ENCODE measurements around the gene GTF2B.
"Not testable (repeated sequence)": the region's sequence is repeated elsewhere in the genome, so short reads cannot be mapped to it uniquely, and the experiment has no call there.

The GTF2B gene

DNA sequence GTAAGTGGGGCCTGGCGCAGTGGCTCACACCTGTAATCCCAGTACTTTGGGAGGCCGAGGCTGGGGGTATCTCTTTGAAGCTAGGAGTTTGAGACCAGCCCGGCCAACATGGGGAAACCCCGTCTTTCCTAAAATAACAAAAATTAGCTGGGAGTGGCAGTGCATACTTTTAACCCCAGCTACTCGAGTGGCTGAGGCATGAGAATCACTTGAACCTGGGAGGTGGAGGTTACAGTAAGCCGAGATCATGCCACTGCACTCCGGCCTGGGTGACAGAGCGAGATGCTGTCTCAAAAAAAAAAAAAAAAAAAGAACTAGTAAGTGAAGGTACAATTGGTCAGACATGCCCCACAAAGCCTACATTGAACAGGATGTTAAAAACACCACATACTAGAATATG, 10.7 kb downstream of the GTF2B start:
- not testable (repeated sequence) for H3K4me3 ChIP-seq (ENCODE audit: low read length); H2BK15ac ChIP-seq (replicated peaks; ENCODE audit: low read depth)
- no CpG with 5 or more reads among the region's 8 CpGs for WGBS (ENCODE audit: extremely low coverage, insufficient coverage, low lambda C conversion rate)

DNA sequence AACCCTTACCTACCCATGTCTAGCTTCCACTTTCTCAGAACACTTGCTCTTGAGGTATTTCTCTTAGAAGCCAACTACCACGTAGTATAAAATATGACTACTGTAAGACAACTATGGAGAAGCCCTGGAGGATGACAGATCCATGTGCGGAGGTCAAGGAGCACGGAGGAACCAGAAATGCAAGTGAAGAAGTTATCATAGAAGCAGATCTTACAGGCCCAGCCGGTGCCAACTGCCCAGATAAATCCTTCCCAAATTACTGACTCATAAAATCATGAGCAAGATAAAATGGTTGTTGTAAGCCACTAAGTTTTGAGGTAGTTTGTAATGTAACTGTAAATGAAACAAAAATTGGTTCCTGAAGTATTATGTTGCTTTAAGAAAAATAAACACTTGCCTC, 12.6 kb downstream of the GTF2B start:
- no peak overlapping the region for H4K5ac ChIP-seq (ENCODE audit: low read length)
- H3K27ac ChIP-seq (ENCODE audit: low read depth, low read length), result no peak overlapping the region
- peaks cover 2% of the 10 kb centered on the region for H3K27me3 ChIP-seq (ENCODE audit: insufficient read depth, low read length, poor library complexity)
- H3K36me3 ChIP-seq (ENCODE audit: control insufficient read depth, insufficient read depth, low read length), result no peaks in the 10 kb centered on the region
- no CpG with 5 or more reads among the region's 4 CpGs for WGBS (ENCODE audit: extremely low coverage, insufficient coverage, low lambda C conversion rate)
- H3K4me2 ChIP-seq (ENCODE audit: low read length), result no peak overlapping the region
- H3K79me2 ChIP-seq (ENCODE audit: control insufficient read depth, insufficient read depth, low read length), result no peaks in the 10 kb centered on the region
- H3K9ac ChIP-seq (ENCODE audit: low read length), result no peak overlapping the region
- H2AK5ac ChIP-seq (ENCODE audit: low read length), result no peak overlapping the region
- H3K56ac ChIP-seq (ENCODE audit: low read length), result no peak overlapping the region
- no peaks in the 10 kb centered on the region for H3K4me1 ChIP-seq (ENCODE audit: control insufficient read depth, low read depth, low read length)
- DNase-seq, result no peak
- H3K79me1 ChIP-seq (ENCODE audit: low read length), result no peaks in the 10 kb centered on the region
- H3K18ac ChIP-seq (ENCODE audit: low read length), result no peak overlapping the region
- no peak overlapping the region for H4K8ac ChIP-seq (ENCODE audit: low read depth, low read length)
- H3K4me3 ChIP-seq (ENCODE audit: low read length), result no peak overlapping the region
- no peak overlapping the region for H2BK15ac ChIP-seq (replicated peaks; ENCODE audit: low read depth)
- H2BK120ac ChIP-seq (ENCODE audit: low read depth, low read length), result no peak overlapping the region
- no peak overlapping the region for H2BK5ac ChIP-seq (ENCODE audit: low read length)
- no peak overlapping the region for H3K23ac ChIP-seq (ENCODE audit: low read length)
- H3K4ac ChIP-seq (ENCODE audit: low read depth, low read length), result no peak overlapping the region

More for the DNA sequence above, 10.7 kb downstream of the GTF2B start:
- not testable (repeated sequence) for H3K23ac ChIP-seq (ENCODE audit: low read length); H3K18ac ChIP-seq (ENCODE audit: low read length); H3K27me3 ChIP-seq (ENCODE audit: insufficient read depth, low read length, poor library complexity); H4K8ac ChIP-seq (ENCODE audit: low read depth, low read length); DNase-seq; H2BK5ac ChIP-seq (ENCODE audit: low read length); H3K79me2 ChIP-seq (ENCODE audit: control insufficient read depth, insufficient read depth, low read length); H3K56ac ChIP-seq (ENCODE audit: low read length); H3K4ac ChIP-seq (ENCODE audit: low read depth, low read length); H3K4me2 ChIP-seq (ENCODE audit: low read length); H4K5ac ChIP-seq (ENCODE audit: low read length); H3K4me1 ChIP-seq (ENCODE audit: control insufficient read depth, low read depth, low read length); H3K79me1 ChIP-seq (ENCODE audit: low read length); H2AK5ac ChIP-seq (ENCODE audit: low read length); H3K9ac ChIP-seq (ENCODE audit: low read length); H3K36me3 ChIP-seq (ENCODE audit: control insufficient read depth, insufficient read depth, low read length); H3K27ac ChIP-seq (ENCODE audit: low read depth, low read length); H2BK120ac ChIP-seq (ENCODE audit: low read depth, low read length)

DNA sequence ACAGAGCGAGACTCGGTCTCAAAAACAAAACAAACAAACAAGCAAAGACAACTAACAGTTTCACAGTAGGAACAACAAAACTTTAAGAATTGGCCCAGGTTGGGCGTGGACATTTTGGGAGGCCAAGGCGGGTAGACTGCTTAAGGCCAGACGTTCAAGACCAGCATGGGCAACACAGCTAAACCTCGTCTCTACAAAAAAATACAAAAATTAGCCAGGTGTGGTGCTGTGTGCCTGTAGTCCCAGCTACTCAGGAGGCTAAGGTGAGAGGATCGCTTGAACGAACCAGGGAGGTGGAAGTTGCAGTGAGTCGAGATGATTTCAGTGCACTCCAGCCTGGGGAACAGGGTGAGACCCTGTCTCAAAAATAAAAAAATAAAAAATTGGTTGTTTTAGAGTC, 13.5 kb downstream of the GTF2B start:
- no CpG with 5 or more reads among the region's 9 CpGs for WGBS (ENCODE audit: extremely low coverage, insufficient coverage, low lambda C conversion rate)
- Histone ChIP-seq H3K56ac (ENCODE audit: low read length) (no peak overlapping the region), H3K18ac (ENCODE audit: low read length) (no peak overlapping the region), H4K8ac (ENCODE audit: low read depth, low read length) (no peak overlapping the region), H3K4ac (ENCODE audit: low read depth, low read length) (no peak overlapping the region), H3K9ac (ENCODE audit: low read length) (no peak overlapping the region), H2BK5ac (ENCODE audit: low read length) (no peak overlapping the region), H3K36me3 (ENCODE audit: control insufficient read depth, insufficient read depth, low read length) (no peaks in the 10 kb centered on the region), H3K23ac (ENCODE audit: low read length) (no peak overlapping the region), H2BK120ac (ENCODE audit: low read depth, low read length) (no peak overlapping the region), H3K79me2 (ENCODE audit: control insufficient read depth, insufficient read depth, low read length) (no peaks in the 10 kb centered on the region), H3K27me3 (ENCODE audit: insufficient read depth, low read length, poor library complexity) (peaks cover 2% of the 10 kb centered on the region), H3K4me1 (ENCODE audit: control insufficient read depth, low read depth, low read length) (no peaks in the 10 kb centered on the region), H3K4me3 (ENCODE audit: low read length) (no peak overlapping the region), H3K79me1 (ENCODE audit: low read length) (no peaks in the 10 kb centered on the region), H3K27ac (ENCODE audit: low read depth, low read length) (no peak overlapping the region), H2AK5ac (ENCODE audit: low read length) (no peak overlapping the region), H2BK15ac (replicated peaks; ENCODE audit: low read depth) (no peak overlapping the region), H4K5ac (ENCODE audit: low read length) (no peak overlapping the region), H3K4me2 (ENCODE audit: low read length) (no peak overlapping the region)
- no peak for DNase-seq

DNA sequence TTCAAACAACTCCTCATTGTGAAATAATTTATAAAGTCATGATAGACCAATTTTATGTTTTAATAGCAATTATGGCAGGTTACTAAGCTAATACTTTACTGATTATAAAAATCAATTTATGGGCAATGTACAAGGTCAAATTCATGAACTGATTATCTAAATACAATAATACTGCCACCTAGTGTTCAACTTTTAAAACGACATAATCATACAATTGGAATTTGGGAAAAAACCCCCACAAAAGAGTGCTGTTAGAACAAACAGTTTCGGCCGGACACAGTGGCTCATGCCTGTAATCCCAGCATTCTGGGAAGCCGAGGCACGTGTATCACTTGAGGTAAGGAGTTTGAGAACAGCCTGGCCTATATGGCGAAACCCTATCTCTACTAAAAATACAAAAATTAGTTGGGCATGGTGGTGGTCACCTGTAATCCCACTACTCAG, 14.0 kb downstream of the GTF2B start:
- no CpG with 5 or more reads among the region's 6 CpGs for WGBS (ENCODE audit: extremely low coverage, insufficient coverage, low lambda C conversion rate)
- H3K4ac ChIP-seq (ENCODE audit: low read depth, low read length), result no peak overlapping the region
- no peaks in the 10 kb centered on the region for H3K36me3 ChIP-seq (ENCODE audit: control insufficient read depth, insufficient read depth, low read length)
- peaks cover 2% of the 10 kb centered on the region for H3K27me3 ChIP-seq (ENCODE audit: insufficient read depth, low read length, poor library complexity)
- no peak overlapping the region for H3K18ac ChIP-seq (ENCODE audit: low read length)
- no peak overlapping the region for H3K27ac ChIP-seq (ENCODE audit: low read depth, low read length)
- no peak overlapping the region for H2BK120ac ChIP-seq (ENCODE audit: low read depth, low read length)
- H3K56ac ChIP-seq (ENCODE audit: low read length), result no peak overlapping the region
- H4K5ac ChIP-seq (ENCODE audit: low read length), result no peak overlapping the region
- no peak overlapping the region for H3K4me3 ChIP-seq (ENCODE audit: low read length)
- H3K79me2 ChIP-seq (ENCODE audit: control insufficient read depth, insufficient read depth, low read length), result no peaks in the 10 kb centered on the region
- no peak overlapping the region for H3K23ac ChIP-seq (ENCODE audit: low read length)
- H4K8ac ChIP-seq (ENCODE audit: low read depth, low read length), result no peak overlapping the region
- no peaks in the 10 kb centered on the region for H3K4me1 ChIP-seq (ENCODE audit: control insufficient read depth, low read depth, low read length)
- peak; percentile 23 for DNase-seq
- no peak overlapping the region for H2BK5ac ChIP-seq (ENCODE audit: low read length)
- no peak overlapping the region for H3K9ac ChIP-seq (ENCODE audit: low read length)
- no peak overlapping the region for H2BK15ac ChIP-seq (replicated peaks; ENCODE audit: low read depth)
- H2AK5ac ChIP-seq (ENCODE audit: low read length), result no peak overlapping the region
- no peaks in the 10 kb centered on the region for H3K79me1 ChIP-seq (ENCODE audit: low read length)
- no peak overlapping the region for H3K4me2 ChIP-seq (ENCODE audit: low read length)

GRCh38 chr1:88876573-88877365, 14.6 kb downstream of the GTF2B start:
- H3K27ac ChIP-seq (ENCODE audit: low read depth, low read length), result no peak overlapping the region
- DNase-seq, result no peak
- H3K23ac ChIP-seq (ENCODE audit: low read length), result no peak overlapping the region
- no CpG with 5 or more reads among the region's 5 CpGs for WGBS (ENCODE audit: extremely low coverage, insufficient coverage, low lambda C conversion rate)
- H3K79me2 ChIP-seq (ENCODE audit: control insufficient read depth, insufficient read depth, low read length), result no peaks in the 10 kb centered on the region
- peaks cover 2% of the 10 kb centered on the region for H3K27me3 ChIP-seq (ENCODE audit: insufficient read depth, low read length, poor library complexity)
- no peaks in the 10 kb centered on the region for H3K79me1 ChIP-seq (ENCODE audit: low read length)
- no peak overlapping the region for H3K56ac ChIP-seq (ENCODE audit: low read length)
- H3K4me1 ChIP-seq (ENCODE audit: control insufficient read depth, low read depth, low read length), result no peaks in the 10 kb centered on the region
- no peak overlapping the region for H4K8ac ChIP-seq (ENCODE audit: low read depth, low read length)
- no peak overlapping the region for H4K5ac ChIP-seq (ENCODE audit: low read length)
- no peak overlapping the region for H2AK5ac ChIP-seq (ENCODE audit: low read length)
- H3K18ac ChIP-seq (ENCODE audit: low read length), result no peak overlapping the region
- no peak overlapping the region for H2BK15ac ChIP-seq (replicated peaks; ENCODE audit: low read depth)
- no peak overlapping the region for H2BK5ac ChIP-seq (ENCODE audit: low read length)
- H3K36me3 ChIP-seq (ENCODE audit: control insufficient read depth, insufficient read depth, low read length), result no peaks in the 10 kb centered on the region
- H3K9ac ChIP-seq (ENCODE audit: low read length), result no peak overlapping the region
- H3K4ac ChIP-seq (ENCODE audit: low read depth, low read length), result no peak overlapping the region
- no peak overlapping the region for H3K4me2 ChIP-seq (ENCODE audit: low read length)
- H2BK120ac ChIP-seq (ENCODE audit: low read depth, low read length), result no peak overlapping the region
- H3K4me3 ChIP-seq (ENCODE audit: low read length), result no peak overlapping the region

DNA sequence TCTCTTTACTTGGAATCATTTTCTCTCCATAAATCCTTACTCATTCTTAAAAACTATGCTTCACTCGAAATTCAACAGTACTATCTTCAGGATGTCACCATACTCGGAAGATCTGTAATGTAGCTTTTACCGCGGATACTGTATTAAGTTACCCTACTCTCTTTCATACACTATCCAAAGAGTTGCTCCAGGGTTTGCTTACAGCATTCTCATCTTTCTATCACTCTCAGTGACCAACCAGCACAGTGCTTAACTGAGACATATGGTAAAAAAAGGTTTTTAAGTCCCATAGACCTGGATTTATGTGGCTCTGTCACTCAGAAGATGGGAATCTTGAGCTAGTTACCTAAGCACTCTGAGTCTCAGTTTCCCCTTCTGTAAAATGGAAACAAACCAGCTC, 15.8 kb downstream of the GTF2B start:
- Histone ChIP-seq H3K4me3 (ENCODE audit: low read length) (no peak overlapping the region), H4K5ac (ENCODE audit: low read length) (no peak overlapping the region), H3K56ac (ENCODE audit: low read length) (no peak overlapping the region), H3K36me3 (ENCODE audit: control insufficient read depth, insufficient read depth, low read length) (no peaks in the 10 kb centered on the region), H3K9ac (ENCODE audit: low read length) (no peak overlapping the region), H3K27me3 (ENCODE audit: insufficient read depth, low read length, poor library complexity) (peaks cover 2% of the 10 kb centered on the region), H3K79me1 (ENCODE audit: low read length) (no peaks in the 10 kb centered on the region), H3K27ac (ENCODE audit: low read depth, low read length) (no peak overlapping the region), H4K8ac (ENCODE audit: low read depth, low read length) (no peak overlapping the region), H2AK5ac (ENCODE audit: low read length) (no peak overlapping the region), H3K4me1 (ENCODE audit: control insufficient read depth, low read depth, low read length) (no peaks in the 10 kb centered on the region), H3K18ac (ENCODE audit: low read length) (no peak overlapping the region), H3K4me2 (ENCODE audit: low read length) (no peak overlapping the region), H2BK5ac (ENCODE audit: low read length) (no peak overlapping the region), H3K79me2 (ENCODE audit: control insufficient read depth, insufficient read depth, low read length) (no peaks in the 10 kb centered on the region), H2BK15ac (replicated peaks; ENCODE audit: low read depth) (no peak overlapping the region), H3K4ac (ENCODE audit: low read depth, low read length) (no peak overlapping the region), H2BK120ac (ENCODE audit: low read depth, low read length) (no peak overlapping the region), H3K23ac (ENCODE audit: low read length) (no peak overlapping the region)
- no CpG with 5 or more reads among the region's 4 CpGs for WGBS (ENCODE audit: extremely low coverage, insufficient coverage, low lambda C conversion rate)
- DNase-seq, result no peak

Data from mesendoderm (in vitro differentiated cells).